Adrenal gland (tissue), 5 donors: ENCODE data around the gene STK32C.

Source experiments
- POLR2A ChIP-seq, 2 donors: fragments of 450-650 bp; IDR thresholded peaks; one replicate each; pipeline ENCODE4 v1.6.1; 2017; ENCODE audit warnings: antibody characterized with exemption in 2 of 2, mild to moderate bottlenecking in 2 of 2, moderate library complexity in 1 of 2
- TF ChIP-seq, protein P1 (sequence below), 6 experiments: fragments of 450-650 bp in 4 of 6; fragments of 200-600 bp in 2 of 6; sonication (generic) in 1 of 6; IDR thresholded peaks; 1 replicate in 5 of 6; 2 replicates in 1 of 6; pipeline versions ENCODE4 v1.5.1 to v1.8.0; 2016 to 2021; ENCODE audit warnings: antibody characterized with exemption in 6 of 6, mild to moderate bottlenecking in 2 of 6, moderate library complexity in 1 of 6
- donor health status: DM: no; HTN: no; CAD: no.

GRCh38 chr10:132229834-132230556 lies 77.8 kb downstream of the STK32C start:
- TF ChIP-seq, protein P1, sequence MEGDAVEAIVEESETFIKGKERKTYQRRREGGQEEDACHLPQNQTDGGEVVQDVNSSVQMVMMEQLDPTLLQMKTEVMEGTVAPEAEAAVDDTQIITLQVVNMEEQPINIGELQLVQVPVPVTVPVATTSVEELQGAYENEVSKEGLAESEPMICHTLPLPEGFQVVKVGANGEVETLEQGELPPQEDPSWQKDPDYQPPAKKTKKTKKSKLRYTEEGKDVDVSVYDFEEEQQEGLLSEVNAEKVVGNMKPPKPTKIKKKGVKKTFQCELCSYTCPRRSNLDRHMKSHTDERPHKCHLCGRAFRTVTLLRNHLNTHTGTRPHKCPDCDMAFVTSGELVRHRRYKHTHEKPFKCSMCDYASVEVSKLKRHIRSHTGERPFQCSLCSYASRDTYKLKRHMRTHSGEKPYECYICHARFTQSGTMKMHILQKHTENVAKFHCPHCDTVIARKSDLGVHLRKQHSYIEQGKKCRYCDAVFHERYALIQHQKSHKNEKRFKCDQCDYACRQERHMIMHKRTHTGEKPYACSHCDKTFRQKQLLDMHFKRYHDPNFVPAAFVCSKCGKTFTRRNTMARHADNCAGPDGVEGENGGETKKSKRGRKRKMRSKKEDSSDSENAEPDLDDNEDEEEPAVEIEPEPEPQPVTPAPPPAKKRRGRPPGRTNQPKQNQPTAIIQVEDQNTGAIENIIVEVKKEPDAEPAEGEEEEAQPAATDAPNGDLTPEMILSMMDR (IDR thresholded peaks at IDR 0.05) = no peak
- TF ChIP-seq POLR2A (IDR thresholded peaks at IDR 0.05) = peak in 1 of 2 donors; percentile 35
